ENCODE measurements around the gene ACTR6. TPM values are rescaled to one million over a fixed set of nuclear protein-coding genes. Genes with fewer than 3 reads are reported as not detected.
"Not testable (repeated sequence)": the region's sequence is repeated elsewhere in the genome, so short reads cannot be mapped to it uniquely, and the experiment has no call there.

The ACTR6 gene
- polyA plus RNA-seq, 4 donors = 36.9 to 41.0 (median 39.3) TPM

DNA sequence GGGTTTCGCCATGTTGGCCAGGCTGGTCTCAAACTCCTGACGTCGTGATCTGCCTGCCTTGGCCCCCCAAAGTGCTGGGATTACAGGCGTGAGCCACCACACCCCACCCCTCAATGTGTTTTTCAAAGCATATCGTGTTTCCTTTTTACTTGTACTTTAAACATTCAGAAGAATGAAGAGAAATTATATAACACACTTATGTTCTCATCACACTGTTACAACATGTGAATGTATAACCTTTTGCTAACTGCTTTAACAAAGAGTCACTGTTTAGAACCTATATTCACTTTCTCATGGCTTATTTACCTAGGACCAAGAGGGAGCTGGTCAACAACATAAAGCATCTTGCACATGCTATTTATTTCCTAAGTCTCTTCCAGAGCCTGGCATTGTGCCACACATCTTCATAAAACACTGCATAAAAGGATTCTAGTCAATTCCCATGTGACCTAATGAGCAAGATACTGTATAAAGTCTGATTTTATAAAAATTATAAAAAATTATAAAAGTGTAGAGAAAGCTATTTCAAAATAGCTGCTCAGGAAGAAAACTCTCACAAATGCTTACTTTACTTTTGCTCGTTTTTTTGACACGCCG lies 16.0 kb upstream of the ACTR6 start:
- no peak for DNase-seq (ENCODE audit: low read depth in 4 of 4, low spot score in 3 of 4)

DNA sequence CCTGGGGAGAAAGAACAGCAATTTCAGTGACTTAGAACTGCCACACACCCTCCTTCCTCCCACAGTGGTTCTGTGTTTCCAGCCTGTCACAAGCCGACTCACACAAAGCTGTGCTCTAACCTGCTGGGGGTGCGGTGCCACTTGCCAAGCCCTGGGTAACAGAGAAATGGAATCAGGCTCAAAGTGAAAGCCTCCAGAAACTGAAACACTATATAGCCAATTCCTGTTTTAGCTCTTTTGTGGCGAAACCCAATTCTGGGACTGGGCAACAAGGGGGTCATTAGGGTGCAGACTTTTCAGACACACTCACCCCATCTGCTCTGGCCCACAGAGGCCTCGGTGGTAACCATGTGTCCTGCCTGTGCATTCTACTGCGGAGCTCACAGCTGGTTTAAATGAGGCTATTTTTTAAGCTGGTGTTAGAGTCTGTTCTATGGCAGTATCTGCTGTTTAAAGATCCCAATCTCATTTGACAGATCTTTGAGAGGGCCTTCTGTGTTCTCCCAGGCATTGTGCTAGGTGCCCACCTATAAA lies 15.2 kb upstream of the ACTR6 start:
- DNase-seq (ENCODE audit: low read depth in 4 of 4, low spot score in 3 of 4) = no peak

DNA sequence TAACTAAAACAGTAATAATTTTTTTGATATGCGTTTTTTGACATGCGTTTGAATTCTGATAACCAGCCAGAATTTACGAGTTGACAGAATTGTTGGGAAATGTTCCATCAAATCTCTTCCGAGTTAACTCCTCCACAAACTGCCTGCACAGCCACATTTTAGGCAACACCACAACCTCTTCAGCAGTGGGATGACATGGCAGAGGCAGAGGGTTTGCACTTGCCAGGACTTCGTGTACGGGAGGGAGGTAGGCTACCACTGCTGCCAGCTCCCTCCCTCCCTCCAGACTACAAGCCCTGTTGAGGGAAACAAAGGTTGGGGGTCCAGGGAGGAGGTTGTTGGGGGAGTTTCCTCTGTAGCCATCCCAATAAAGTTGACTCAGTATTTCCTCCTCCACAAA lies 14.5 kb upstream of the ACTR6 start:
- DNase-seq (ENCODE audit: low read depth in 4 of 4, low spot score in 3 of 4) = no peak

DNA sequence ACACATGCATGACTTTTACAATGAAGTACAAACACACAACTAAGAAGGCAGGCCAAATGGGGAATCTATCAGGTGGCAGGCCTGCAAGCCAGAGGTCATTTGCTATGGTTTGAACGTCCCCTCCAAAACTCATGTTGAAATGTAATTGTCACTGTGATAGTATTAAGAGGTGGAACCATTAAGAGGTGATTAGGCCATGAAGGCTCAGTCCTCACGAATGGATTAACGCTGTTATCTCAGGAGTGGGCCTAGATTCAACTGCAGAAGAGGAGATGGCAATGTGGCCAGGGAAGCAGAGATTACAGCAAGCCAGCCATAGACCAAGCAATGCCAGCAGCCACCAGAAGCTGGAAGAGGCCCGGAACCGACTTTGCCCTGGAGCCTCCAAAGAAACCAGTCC lies 13.5 kb upstream of the ACTR6 start:
- DNase-seq (ENCODE audit: low read depth in 4 of 4, low spot score in 3 of 4) = no peak

DNA sequence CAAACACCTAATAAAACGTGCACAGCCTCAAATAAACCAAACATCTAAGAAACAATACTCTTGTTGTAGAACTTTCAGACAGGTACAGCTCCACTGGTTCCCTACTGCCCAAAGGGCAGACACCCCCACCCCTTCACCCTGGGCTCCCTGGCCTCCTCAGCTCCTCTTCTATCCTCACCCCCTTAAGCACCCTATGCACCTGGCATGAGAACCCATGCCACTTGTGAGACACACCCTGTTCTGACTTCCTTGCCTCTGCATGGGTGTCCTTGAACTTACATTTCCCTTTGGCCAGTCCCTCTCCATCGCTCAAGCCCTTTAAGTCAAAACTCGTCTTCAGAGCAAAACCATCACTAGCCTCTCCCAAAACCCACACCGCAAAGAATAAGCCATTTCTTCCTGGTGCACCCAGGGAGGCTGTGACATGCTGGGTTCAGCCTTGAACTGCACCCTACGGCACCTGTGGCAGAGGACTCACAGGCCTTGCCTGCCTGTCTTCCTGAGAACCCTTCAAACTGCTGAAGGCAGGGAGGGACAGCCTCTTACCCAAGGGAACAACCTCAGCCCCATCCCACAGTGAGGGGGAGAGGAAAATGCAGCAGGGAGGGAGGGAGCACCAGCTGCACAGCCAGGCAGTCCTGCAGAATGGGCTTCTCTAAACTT lies 12.6 kb upstream of the ACTR6 start:
- DNase-seq (ENCODE audit: low read depth in 4 of 4, low spot score in 3 of 4) = no peak

DNA sequence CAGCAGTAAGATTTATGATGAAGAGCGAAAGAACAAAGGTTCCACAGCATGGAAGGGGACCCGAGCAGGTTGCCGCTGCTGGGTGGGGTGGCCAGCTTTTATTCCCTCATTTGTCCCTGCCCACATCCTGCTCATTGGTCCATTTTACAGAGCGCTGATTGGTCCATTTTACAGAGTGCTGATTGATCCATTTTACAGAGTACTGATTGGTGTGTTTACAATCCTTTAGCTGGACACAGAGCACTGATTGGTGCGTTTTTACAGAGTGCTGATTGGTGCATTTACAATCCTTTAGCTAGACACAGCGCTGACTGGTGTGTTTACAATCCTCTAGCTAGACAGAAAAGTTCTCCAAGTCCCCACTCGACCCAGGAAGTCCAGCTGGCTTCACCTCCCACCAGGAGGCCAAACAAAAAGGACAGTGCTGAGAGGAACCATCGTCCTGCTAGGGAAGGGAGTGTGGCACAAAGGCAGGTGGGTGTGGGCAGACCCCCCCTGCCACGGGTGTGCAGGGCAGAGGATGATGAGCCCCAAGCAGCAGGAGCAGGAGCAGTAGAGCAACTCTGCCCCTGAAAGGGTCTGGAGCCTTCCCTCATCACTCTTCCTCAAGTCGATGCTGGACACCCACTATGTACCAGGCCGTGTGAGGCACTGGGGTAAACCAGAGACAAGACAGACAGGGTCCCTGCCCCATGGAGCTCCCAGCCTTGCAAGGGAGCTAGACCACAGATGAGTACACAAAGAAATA lies 11.6 kb upstream of the ACTR6 start:
- not testable (repeated sequence) for DNase-seq (ENCODE audit: low read depth in 4 of 4, low spot score in 3 of 4)

- no peak for DNase-seq (ENCODE audit: low read depth in 4 of 4, low spot score in 3 of 4)
These were observed 10.8 kb upstream of the ACTR6 start for GRCh38 chr12:100189636-100190394.

GRCh38 chr12:100193085-100193484 lies 7.5 kb upstream of the ACTR6 start:
- no peak for DNase-seq (ENCODE audit: low read depth in 4 of 4, low spot score in 3 of 4)

DNA sequence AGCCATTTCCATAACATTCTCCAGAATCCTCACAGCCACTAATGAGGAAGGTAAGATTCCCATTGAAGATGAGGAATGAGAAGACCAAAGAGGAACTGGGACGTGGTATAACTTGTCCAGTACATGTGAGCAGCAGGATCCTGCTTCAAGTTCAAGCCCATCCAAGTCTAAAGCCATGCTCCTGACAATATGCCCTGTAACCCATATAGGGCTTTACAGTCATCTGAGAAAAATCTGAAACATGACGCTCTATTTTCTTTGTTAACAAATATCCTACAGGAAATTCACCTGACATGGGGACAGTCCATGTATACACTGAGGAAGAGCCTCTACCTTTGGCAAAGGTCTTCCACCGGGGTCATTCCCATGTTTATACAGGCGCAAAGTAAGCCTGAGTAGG lies 3.1 kb upstream of the ACTR6 start:
- DNase-seq (ENCODE audit: low read depth in 4 of 4, low spot score in 3 of 4) = no peak

DNA sequence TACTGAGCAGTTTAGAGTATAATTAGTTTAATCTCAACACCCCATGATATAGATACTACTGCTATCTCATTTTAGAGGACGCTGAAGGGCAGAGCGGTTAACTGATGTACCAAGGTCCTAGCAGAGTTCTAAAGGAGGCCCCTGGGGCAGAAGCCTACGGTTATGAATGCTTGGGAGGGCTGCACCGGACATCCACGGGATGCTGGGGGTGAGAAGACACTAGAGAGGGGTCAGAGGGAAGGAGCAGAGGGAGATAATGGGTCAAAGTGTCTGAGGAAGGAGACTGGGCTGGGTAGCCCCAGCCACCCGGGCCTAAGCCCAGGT lies 1.6 kb upstream of the ACTR6 start:
- no peak for DNase-seq (ENCODE audit: low read depth in 4 of 4, low spot score in 3 of 4)

GRCh38 chr12:100199347-100200149 lies 1.1 kb upstream of the ACTR6 start:
- peak in 3 of 4 donors; percentile 17 to 36 (median 32) for DNase-seq (ENCODE audit: low read depth in 4 of 4, low spot score in 3 of 4)

DNA sequence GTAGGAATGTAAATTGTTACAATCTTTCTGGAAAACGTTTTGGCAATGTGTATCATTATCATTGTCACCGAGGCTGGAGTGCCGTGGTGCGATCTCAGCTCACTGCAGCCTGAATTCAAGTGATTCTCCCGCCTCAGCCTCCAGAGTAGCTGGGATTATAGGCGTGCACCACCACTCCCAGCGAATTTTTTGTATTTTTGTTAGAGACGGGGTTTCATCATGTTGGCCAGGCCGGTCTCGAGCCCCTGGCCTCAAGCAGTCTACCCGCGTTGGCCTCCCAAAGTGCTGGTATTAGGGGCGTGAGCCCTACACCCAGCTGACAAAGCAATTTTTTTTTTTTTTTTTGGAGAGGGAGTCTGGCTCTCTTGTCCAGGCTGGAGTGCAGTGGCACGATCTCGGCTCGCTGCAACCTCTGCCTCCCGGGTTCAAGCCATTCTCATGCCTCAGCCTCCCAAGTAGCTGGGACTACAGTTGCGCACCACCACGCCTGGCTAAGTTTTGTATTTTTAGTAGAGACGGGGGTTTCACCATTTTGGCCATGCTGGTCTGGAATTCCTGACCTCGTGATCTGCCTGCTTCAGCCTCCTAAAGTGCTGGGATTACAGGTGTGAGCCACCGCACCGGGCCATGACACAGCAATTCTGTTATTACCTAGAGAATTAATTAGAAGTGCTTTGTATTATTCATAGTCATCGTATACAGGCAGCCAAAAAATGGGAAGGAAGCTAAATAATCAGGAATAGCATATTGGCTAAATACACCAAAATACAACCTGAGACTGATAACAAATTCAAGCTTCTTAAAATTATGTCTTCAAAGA lies 1.2 kb downstream of the ACTR6 start:
- DNase-seq (ENCODE audit: low read depth in 4 of 4, low spot score in 3 of 4) = no peak

DNA sequence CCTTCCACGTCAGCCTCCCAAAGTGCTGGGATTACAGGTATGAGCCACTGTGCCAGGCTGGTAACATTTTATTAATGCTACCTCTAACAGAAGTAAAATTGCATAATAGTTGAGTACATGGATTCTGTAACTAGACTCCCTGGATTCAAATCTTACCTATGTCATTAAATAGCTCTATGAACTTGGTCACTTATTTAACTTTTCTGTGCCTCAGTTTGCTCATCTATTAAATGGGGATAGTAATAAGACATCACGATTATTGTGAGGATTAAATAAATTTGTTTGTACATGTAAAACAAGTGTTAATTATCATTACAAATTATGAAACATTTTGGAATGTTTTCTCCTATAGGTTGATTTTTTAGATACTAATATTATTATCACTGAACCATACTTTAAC lies 6.7 kb downstream of the ACTR6 start:
- no peak for DNase-seq (ENCODE audit: low read depth in 4 of 4, low spot score in 3 of 4)

DNA sequence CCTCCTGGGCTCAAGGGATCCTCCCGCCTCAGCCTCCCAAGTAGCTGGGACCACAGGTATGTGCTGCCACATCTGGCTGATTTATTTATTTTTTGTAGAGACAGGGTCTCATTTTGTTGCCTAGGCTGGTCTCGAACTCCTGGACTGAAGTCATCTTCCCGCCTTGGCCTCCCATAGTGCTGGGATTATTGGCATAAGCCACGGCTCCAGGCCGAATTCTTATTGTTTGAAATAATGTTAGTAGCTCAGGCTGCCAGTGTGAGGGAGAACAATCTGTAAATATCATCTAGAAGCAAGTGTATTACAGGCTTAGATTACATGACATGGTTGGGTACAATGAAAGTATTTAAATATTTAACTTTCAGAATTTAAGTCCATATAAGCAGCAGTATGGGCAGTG lies 8.2 kb downstream of the ACTR6 start:
- DNase-seq (ENCODE audit: low read depth in 4 of 4, low spot score in 3 of 4) = no peak

DNA sequence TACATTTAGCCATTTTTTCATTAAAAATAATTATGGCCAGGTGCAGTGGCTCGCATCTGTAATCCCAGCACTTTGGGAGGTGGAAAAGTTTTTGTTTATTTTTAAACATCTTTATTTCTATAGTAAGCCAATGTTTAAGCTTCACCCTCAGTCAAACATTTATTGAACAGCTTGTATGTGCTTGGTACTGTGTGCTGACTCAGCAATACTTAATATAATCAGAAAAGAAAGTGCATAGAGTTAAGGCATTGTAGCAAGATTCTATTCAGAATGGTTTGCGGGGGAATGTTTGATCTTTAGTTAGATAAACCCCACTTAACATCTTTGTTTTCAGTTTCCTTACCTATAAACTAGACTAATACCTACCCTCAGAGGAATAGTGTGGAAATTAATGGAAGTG lies 11.1 kb downstream of the ACTR6 start:
- DNase-seq (ENCODE audit: low read depth in 4 of 4, low spot score in 3 of 4) = no peak

GRCh38 chr12:100213016-100213891 lies 12.6 kb downstream of the ACTR6 start:
- no peak for DNase-seq (ENCODE audit: low read depth in 4 of 4, low spot score in 3 of 4)

DNA sequence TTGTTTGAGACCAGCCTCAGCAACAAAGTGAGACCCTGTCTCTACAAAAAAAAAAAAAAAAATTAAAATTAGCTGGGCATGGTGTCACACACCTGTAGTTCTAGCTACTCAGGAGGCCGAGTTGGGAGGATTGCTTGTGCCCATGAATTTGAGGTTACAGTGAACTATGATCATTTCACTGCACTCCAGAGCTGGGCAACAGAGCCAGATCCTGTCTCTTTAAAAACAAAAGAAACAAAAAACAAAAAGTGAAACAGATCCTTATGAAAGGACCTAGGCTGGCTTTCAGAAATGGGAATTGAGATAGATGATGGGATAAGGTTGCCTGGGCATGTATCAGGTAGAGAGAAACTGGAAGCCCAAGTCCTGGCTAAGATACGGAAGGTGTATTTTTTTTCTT lies 13.9 kb downstream of the ACTR6 start:
- DNase-seq (ENCODE audit: low read depth in 4 of 4, low spot score in 3 of 4) = no peak

- no peak for DNase-seq (ENCODE audit: low read depth in 4 of 4, low spot score in 3 of 4)
These were observed 14.6 kb downstream of the ACTR6 start for GRCh38 chr12:100215209-100215608.

DNA sequence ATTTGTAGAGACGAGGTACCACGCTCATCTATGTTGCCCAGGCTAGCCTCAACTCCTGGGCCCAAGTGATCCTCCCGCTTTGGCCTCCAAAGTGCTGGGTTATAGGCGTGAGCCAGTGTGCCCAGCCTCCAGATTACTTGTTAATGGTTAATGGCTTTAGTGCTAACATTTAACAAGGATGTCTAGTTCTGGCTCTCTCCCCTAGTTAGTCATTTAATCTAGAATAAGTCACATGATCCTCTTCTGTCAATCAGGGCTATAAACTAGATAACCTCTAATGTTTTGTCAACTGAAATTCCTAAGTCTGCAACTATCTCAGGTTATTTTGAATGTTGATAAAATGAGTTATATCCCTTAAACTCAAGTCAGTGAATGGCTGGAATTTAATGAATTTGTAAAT lies 15.7 kb downstream of the ACTR6 start:
- DNase-seq (ENCODE audit: low read depth in 4 of 4, low spot score in 3 of 4) = no peak

Measured in right renal pelvis (tissue), 4 donors.